Kidney epithelial cell (primary cell): ENCODE data around the gene HAAO. TPM values are rescaled to one million over a fixed set of nuclear protein-coding genes. Genes with fewer than 3 reads are reported as not detected.

Experiments
- DNase-seq: peaks from one replicate; pipeline ENCODE4 v3.0.0-alpha.2; 2010; ENCODE audit warnings: low read depth
- H3K27me3 ChIP-seq: 2 replicates; pipeline ENCODE4 v1.6.0; 2011; ENCODE audit warnings: low read length; ENCODE audit not compliant: control insufficient read depth, insufficient read depth
- H3K36me3 ChIP-seq: 2 replicates; pipeline ENCODE4 v1.5.1; 2011; ENCODE audit warnings: low read length; ENCODE audit not compliant: control insufficient read depth, insufficient read depth
- H3K4me3 ChIP-seq: 2 replicates; pipeline ENCODE4 v1.5.1; 2011; ENCODE audit warnings: low read depth, mild to moderate bottlenecking, control low read depth, low read length
- total RNA-seq: library from RNA; depleted of rRNA; stranded (reverse); fragments of >200 nt; gene quantifications from 2 replicates; pipeline ENCODE4 v1.2.3, GENCODE V29; 2015
- TF ChIP-seq, protein P1 (sequence below): IDR thresholded peaks from 2 replicates; pipeline ENCODE4 v1.5.1; 2011; ENCODE audit warnings: mild to moderate bottlenecking, moderate library complexity, low read length, control low read depth, inconsistent platforms; ENCODE audit not compliant: insufficient read depth, poor library complexity, severe bottlenecking

The HAAO gene
- total RNA-seq, 1 donor from 2014 or later = 1.5 TPM

DNA sequence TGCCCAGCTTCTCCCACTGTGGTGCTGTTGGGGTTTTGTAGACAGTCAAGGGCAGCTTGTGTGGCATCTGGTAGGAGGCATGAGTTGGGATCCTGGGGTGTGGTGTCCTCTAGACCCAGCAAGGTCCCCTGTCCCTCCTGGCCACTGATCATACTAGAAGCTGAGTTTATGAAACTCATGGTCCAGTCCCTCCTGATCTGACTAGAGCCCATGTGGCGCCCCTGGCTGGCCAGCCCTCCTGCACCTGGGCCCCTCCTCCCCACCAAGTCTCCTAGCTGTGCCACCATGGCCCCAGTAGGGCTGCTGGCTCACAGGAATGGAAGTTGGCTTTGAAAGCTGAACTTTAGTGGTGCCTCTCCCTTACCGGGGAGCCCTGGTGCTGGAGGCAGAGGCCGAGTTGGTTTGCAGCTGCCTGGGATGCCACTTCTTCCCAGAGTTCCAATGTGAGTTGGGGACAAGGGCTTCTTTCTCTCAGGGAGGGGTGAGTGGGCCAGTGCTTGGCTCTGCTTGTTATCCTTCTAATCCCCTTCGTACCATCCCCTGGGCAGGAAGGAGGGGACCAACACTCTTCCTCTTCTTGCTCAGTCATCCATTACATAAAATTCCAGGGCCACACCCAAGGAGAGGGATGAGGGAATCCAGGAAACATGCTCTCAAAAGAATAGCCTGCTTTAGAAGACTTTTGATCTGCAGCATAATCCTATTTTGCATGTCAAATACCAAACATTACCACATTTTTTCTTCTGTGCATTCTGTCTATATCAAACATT is 37.5 kb upstream of the HAAO start:
- DNase-seq = no peak
- no peaks in the 10 kb centered on the region for H3K36me3 ChIP-seq
- no peak overlapping the region for H3K4me3 ChIP-seq
- no peaks in the 10 kb centered on the region for H3K27me3 ChIP-seq
- TF ChIP-seq, protein P1, sequence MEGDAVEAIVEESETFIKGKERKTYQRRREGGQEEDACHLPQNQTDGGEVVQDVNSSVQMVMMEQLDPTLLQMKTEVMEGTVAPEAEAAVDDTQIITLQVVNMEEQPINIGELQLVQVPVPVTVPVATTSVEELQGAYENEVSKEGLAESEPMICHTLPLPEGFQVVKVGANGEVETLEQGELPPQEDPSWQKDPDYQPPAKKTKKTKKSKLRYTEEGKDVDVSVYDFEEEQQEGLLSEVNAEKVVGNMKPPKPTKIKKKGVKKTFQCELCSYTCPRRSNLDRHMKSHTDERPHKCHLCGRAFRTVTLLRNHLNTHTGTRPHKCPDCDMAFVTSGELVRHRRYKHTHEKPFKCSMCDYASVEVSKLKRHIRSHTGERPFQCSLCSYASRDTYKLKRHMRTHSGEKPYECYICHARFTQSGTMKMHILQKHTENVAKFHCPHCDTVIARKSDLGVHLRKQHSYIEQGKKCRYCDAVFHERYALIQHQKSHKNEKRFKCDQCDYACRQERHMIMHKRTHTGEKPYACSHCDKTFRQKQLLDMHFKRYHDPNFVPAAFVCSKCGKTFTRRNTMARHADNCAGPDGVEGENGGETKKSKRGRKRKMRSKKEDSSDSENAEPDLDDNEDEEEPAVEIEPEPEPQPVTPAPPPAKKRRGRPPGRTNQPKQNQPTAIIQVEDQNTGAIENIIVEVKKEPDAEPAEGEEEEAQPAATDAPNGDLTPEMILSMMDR = no peak

DNA sequence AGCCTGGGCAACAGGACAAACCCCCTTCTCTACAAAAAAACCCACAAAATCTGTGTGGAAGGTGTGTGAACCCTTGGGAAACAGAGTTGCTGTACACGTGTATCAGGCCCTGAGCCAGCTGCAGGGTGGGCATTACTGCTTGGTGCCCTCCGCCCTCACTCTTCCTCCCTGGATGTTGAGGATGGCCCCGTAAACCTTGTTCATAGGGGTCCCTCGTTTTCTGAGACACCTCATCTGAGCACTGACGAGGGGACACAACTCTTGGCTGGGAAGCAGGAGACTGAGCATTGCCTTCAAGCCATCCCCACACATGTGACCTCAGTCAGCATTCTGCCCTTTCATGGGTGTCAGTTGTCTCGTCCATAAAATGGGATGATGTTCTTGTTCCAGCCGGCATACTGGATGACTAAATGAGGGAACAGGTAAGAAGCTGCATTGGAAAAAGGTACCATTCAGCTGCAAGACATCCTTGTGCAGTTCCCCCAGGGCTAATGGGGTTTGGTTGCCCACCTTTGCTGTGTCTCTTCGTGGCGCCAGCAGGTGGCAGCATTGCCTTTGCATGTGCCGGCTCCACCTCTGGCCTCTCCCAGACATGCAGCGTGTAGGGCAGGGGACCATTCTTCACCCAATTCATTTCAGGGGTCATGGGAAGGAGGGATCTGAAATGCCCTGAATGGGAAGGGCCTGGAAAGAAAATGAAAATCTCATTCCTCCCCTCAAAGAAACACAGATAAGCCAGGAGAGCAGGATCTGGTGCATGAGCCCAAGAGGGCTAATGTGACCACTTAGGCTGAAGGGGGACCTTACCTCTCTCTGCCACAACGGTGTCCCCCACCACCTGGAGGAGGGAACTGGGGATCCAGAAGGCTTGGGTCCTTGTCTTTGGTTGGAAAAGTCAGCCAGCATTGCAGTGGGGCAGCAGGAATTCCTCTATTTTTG is 36.4 kb upstream of the HAAO start:
- TF ChIP-seq, protein P1 = peak; percentile 86
- H3K36me3 ChIP-seq = no peaks in the 10 kb centered on the region
- DNase-seq = no peak
- no peak overlapping the region for H3K4me3 ChIP-seq
- H3K27me3 ChIP-seq = no peaks in the 10 kb centered on the region

DNA sequence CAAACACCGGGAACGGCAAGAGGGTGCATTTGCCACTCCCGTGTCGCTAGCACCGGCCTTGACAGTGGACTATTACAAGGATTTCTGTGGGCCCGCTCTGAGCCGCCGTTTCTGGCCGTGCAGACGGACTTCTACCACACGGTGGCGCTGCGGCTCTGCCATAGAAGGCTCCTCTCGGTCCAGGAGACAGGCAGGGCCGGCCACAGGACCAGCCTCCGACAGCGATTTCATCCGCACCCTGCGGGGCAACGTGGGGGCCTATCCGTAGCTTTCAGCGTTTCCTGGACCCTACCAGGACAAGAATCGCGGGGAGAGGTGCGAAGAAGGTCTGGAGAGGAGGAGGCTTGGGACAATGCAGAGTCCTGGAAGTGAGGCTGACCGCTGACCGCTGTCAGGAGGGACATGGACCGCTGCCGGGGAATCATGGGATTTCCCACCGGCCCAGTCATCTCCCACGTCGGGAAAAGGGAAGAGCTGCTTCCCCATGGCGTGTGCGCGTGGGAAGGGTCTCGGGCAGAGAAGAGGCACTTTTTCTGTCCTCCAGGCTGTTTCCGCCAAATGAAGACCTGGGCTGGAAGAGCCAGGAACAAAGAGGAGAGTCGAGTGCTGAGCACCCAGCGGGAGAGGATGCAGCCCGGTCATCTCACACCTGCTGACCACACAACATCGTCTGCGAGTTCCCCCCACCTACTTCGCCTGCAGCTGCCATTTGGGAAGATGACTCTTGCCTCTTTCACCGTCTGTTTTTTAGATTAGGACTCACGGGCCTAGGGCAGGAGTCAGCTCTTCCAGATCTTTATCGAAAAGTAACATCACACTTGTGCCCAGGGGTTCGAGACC is 35.5 kb upstream of the HAAO start:
- H3K27me3 ChIP-seq = no peaks in the 10 kb centered on the region
- no peaks in the 10 kb centered on the region for H3K36me3 ChIP-seq
- TF ChIP-seq, protein P1 = peak; percentile 90
- no peak overlapping the region for H3K4me3 ChIP-seq
- DNase-seq = no peak

DNA sequence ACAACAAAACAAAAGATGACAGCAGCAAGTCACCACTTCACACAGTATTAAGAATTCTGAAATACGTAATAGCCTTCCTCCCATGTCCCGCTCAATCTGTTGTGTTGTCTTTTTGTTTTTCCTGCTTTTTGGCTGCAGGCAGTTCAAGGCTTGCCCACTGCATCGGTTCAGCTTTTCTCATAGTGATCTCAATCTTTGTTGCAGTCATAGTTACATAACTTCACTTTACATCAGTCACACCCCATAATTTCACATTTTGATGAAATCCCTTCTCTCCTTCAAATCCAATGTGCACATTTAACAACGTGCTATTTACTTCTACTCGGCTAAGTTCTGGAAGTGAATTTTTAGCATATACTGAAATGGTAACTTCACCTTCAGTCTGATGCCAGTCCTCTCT is 33.8 kb upstream of the HAAO start:
- DNase-seq = no peak
- Histone ChIP-seq H3K36me3 (no peaks in the 10 kb centered on the region), H3K27me3 (no peaks in the 10 kb centered on the region), H3K4me3 (no peak overlapping the region)
- TF ChIP-seq, protein P1 = no peak

DNA sequence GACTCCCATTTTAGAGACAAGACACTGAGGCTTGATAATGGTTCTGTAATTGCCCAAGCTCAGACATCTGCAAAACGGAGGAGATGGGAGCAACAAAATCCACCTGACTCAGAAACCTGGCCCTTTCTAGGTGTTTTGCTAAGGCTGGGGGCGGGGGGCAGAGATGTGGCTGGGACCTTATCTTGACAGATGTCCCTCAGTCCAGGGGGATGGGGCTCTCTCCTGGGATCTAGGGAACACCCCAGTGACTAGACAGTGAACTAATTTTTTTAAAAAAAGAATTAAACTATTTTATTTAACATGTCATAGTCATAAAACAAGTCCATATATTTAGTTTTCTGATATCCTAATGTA is 32.0 kb upstream of the HAAO start:
- no peak for DNase-seq
- no peak overlapping the region for H3K4me3 ChIP-seq
- TF ChIP-seq, protein P1 = no peak
- no peaks in the 10 kb centered on the region for H3K36me3 ChIP-seq
- H3K27me3 ChIP-seq = no peaks in the 10 kb centered on the region
